Keratinocyte (primary cell): ENCODE measurements around the gene DTNBP1. TPM values are rescaled to one million over a fixed set of nuclear protein-coding genes. Genes with fewer than 3 reads are reported as not detected.

Source experiments
- DNase-seq: peaks from one replicate; pipeline ENCODE4 v3.0.0-alpha.2; 2011; ENCODE audit warnings: low read depth, missing footprints, low spot score
- FAIRE-seq: peaks from 2 replicates; lab custom pipeline; 2011; peaks lifted over from hg19 to GRCh38; lab: Jason Lieb, UNC
- H2AFZ ChIP-seq: 2 replicates; pipeline ENCODE4 v1.6.0; 2012; ENCODE audit warnings: low read length, control low read depth, inconsistent platforms; ENCODE audit not compliant: control insufficient read depth
- H3K27ac ChIP-seq: 2 replicates; pipeline ENCODE4 v1.5.1; 2011; ENCODE audit warnings: low read length; ENCODE audit not compliant: control insufficient read depth, insufficient read depth
- H3K27me3 ChIP-seq: 3 replicates; pipeline ENCODE4 v1.6.0; 2011; ENCODE audit warnings: low read length; ENCODE audit not compliant: control insufficient read depth, insufficient read depth; ENCODE audit errors: extremely low read depth
- H3K36me3 ChIP-seq, 2 experiments: 2 replicates in 1 of 2; 3 replicates in 1 of 2; pipeline ENCODE4 v1.5.1; 2011; ENCODE audit warnings: low read length in 2 of 2, mild to moderate bottlenecking in 1 of 2; ENCODE audit not compliant: control insufficient read depth in 2 of 2, insufficient read depth in 2 of 2; ENCODE audit errors: extremely low read depth in 1 of 2
- H3K4me1 ChIP-seq: 3 replicates; pipeline ENCODE4 v1.5.1; 2011; ENCODE audit warnings: low read length; ENCODE audit not compliant: control insufficient read depth, insufficient read depth; ENCODE audit errors: extremely low read depth
- H3K4me2 ChIP-seq: 3 replicates; pipeline ENCODE4 v1.6.0; 2011; ENCODE audit warnings: low read depth, low read length; ENCODE audit not compliant: control insufficient read depth, insufficient read depth; ENCODE audit errors: extremely low read depth
- H3K4me3 ChIP-seq, 3 experiments: fragments of 200-600 bp in 1 of 3; sonication (generic) in 1 of 3; 2 replicates in 2 of 3; 3 replicates in 1 of 3; pipeline ENCODE4 v1.5.1; 2011 to 2016; ENCODE audit warnings: low read length in 3 of 3, mild to moderate bottlenecking in 3 of 3, control low read depth in 2 of 3, inconsistent platforms in 1 of 3, low read depth in 1 of 3, mixed read lengths in 1 of 3, mixed run types in 1 of 3, moderate library complexity in 1 of 3; ENCODE audit not compliant: control insufficient read depth in 2 of 3, insufficient read depth in 2 of 3; ENCODE audit errors: extremely low read depth in 1 of 3
- H3K79me2 ChIP-seq: 2 replicates; pipeline ENCODE4 v1.6.0; 2012; ENCODE audit warnings: low read length; ENCODE audit not compliant: control insufficient read depth, insufficient read depth
- H3K9ac ChIP-seq: 3 replicates; pipeline ENCODE4 v1.6.0; 2011; ENCODE audit warnings: low read length; ENCODE audit not compliant: control insufficient read depth, insufficient read depth; ENCODE audit errors: extremely low read depth
- H3K9me1 ChIP-seq: 3 replicates; pipeline ENCODE4 v1.6.0; 2011; ENCODE audit warnings: low read length; ENCODE audit not compliant: control insufficient read depth, insufficient read depth; ENCODE audit errors: extremely low read depth
- H3K9me3 ChIP-seq: 2 replicates; pipeline ENCODE4 v1.5.1; 2012; ENCODE audit warnings: low read depth, low read length; ENCODE audit not compliant: control insufficient read depth
- H4K20me1 ChIP-seq: 3 replicates; pipeline ENCODE4 v1.6.0; 2011; ENCODE audit warnings: low read length; ENCODE audit not compliant: control insufficient read depth, insufficient read depth; ENCODE audit errors: extremely low read depth
- CTCF ChIP-seq, 3 experiments: IDR thresholded peaks in 1 of 3; conservative IDR thresholded peaks in 1 of 3; optimal IDR thresholded peaks in 1 of 3; 2 replicates in 2 of 3; 3 replicates in 1 of 3; pipeline versions ENCODE3 to v1.5.1; 2011; ENCODE audit warnings: low read length in 3 of 3, mild to moderate bottlenecking in 3 of 3, moderate library complexity in 2 of 3, control low read depth in 1 of 3, inconsistent platforms in 1 of 3; ENCODE audit not compliant: insufficient read depth in 2 of 3; ENCODE audit errors: extremely low read depth in 1 of 3
- EZH2 ChIP-seq: IDR thresholded peaks from one replicate; pipeline ENCODE4 v1.6.1; 2012; ENCODE audit warnings: inconsistent platforms, mild to moderate bottlenecking, low read length, moderate library complexity
- dilution Hi-C: fragments of 300-500 bp; cut with MboI; formaldehyde crosslinking; loops from one replicate; pipeline ENCODE4 v1.7.0; 2020; ENCODE audit warnings: low sequenced_read_pairs; ENCODE audit not compliant: extremely low pct_ligation_motif_present
- polyA plus RNA-seq, 5 experiments: library from polyadenylated mRNA; depleted of rRNA in 3 of 5; stranded (reverse) in 3 of 5; stranded (forward) in 1 of 5; unstranded in 1 of 5; fragments of >200 nt; gene quantifications; 1 replicate in 1 of 5; 2 replicates in 3 of 5; 3 replicates in 1 of 5; pipeline versions ENCODE4 v1.2.1 to v1.2.3, GENCODE V29; 2011 to 2012; ENCODE audit warnings: missing spikeins in 2 of 5, low read depth in 1 of 5, low replicate concordance in 1 of 5

The DTNBP1 gene
- polyA plus RNA-seq, 1 donor (not counting 4 experiments of a cell fraction or from before 2014, with no cell fraction given): 11.5 TPM

GRCh38 chr6:15483060-15483459 is 179.8 kb downstream of the DTNBP1 start:
- H3K27ac ChIP-seq: no peak overlapping the region
- FAIRE-seq: no peak
- no peak overlapping the region for H3K4me3 ChIP-seq
- H3K79me2 ChIP-seq: peaks cover 28% of the 10 kb centered on the region
- dilution Hi-C loops: no loop called here
- peaks cover 1 to 7% of the 10 kb centered on the region in 2 experiments for H3K36me3 ChIP-seq
- H2AFZ ChIP-seq: no peak overlapping the region
- DNase-seq: no peak
- no peaks in the 10 kb centered on the region for H4K20me1 ChIP-seq
- peaks cover 31% of the 10 kb centered on the region for H3K4me1 ChIP-seq
- H3K9ac ChIP-seq: no peak overlapping the region
- H3K9me1 ChIP-seq: peaks cover 2% of the 10 kb centered on the region
- no peaks in the 10 kb centered on the region for H3K27me3 ChIP-seq
- no peak overlapping the region for H3K4me2 ChIP-seq
- H3K9me3 ChIP-seq: no peaks in the 10 kb centered on the region
- TF ChIP-seq EZH2: no peak
- no peak for TF ChIP-seq CTCF (optimal IDR thresholded peaks at IDR 0.05 in 1 of 3, IDR thresholded peaks at IDR 0.05 in 1 of 3, conservative IDR thresholded peaks at IDR 0.05 in 1 of 3; ENCODE audit: extremely low read depth in 1 of 3, insufficient read depth in 2 of 3, low read length in 3 of 3)

GRCh38 chr6:15481390-15482291 is 181.2 kb downstream of the DTNBP1 start:
- no peak overlapping the region for H3K4me2 ChIP-seq
- TF ChIP-seq EZH2: no peak
- no peak for TF ChIP-seq CTCF (optimal IDR thresholded peaks at IDR 0.05 in 1 of 3, IDR thresholded peaks at IDR 0.05 in 1 of 3, conservative IDR thresholded peaks at IDR 0.05 in 1 of 3; ENCODE audit: extremely low read depth in 1 of 3, insufficient read depth in 2 of 3, low read length in 3 of 3)
- no peak for DNase-seq
- H3K27me3 ChIP-seq: no peaks in the 10 kb centered on the region
- H3K36me3 ChIP-seq: no peaks in the 10 kb centered on the region
- no peak overlapping the region for H2AFZ ChIP-seq
- H3K79me2 ChIP-seq: peaks cover 37% of the 10 kb centered on the region
- H3K27ac ChIP-seq: no peak overlapping the region
- no peaks in the 10 kb centered on the region for H3K9me3 ChIP-seq
- H3K9me1 ChIP-seq: peaks cover 4% of the 10 kb centered on the region
- no peak for FAIRE-seq
- H4K20me1 ChIP-seq: no peaks in the 10 kb centered on the region
- peaks cover 36% of the 10 kb centered on the region for H3K4me1 ChIP-seq
- H3K4me3 ChIP-seq: no peak overlapping the region
- no peak overlapping the region for H3K9ac ChIP-seq
- dilution Hi-C loops: no loop called here
